Liver (tissue), 9 donors: ENCODE results near the gene ARHGAP10. TPM values are rescaled to one million over a fixed set of nuclear protein-coding genes. Genes with fewer than 3 reads are reported as not detected.

Experiments used
- DNase-seq: peaks from one replicate; pipeline ENCODE4 v3.0.0-alpha.2; 2017; ENCODE audit warnings: low spot score
- H3K27ac ChIP-seq, 2 donors: one replicate each; pipeline ENCODE4 v1.7.0; 2013; ENCODE audit warnings: inconsistent platforms in 2 of 2, low read length in 2 of 2, control low read depth in 1 of 2, low read depth in 1 of 2, mild to moderate bottlenecking in 1 of 2
- H3K27me3 ChIP-seq, 4 donors: one replicate each; pipeline versions ENCODE4 v1.6.1 to v1.7.0; 2013; ENCODE audit warnings: low read length in 3 of 4, inconsistent platforms in 1 of 4, mild to moderate bottlenecking in 1 of 4, moderate library complexity in 1 of 4; ENCODE audit not compliant: control insufficient read depth in 4 of 4, insufficient read depth in 4 of 4
- H3K36me3 ChIP-seq, 4 donors: one replicate each; pipeline versions ENCODE4 v1.6.1 to v1.7.0; 2013; ENCODE audit warnings: low read length in 3 of 4, mild to moderate bottlenecking in 3 of 4, low read depth in 1 of 4, moderate library complexity in 1 of 4; ENCODE audit not compliant: control insufficient read depth in 4 of 4, insufficient read depth in 3 of 4
- H3K4me1 ChIP-seq, 4 donors: one replicate each; pipeline versions ENCODE4 v1.6.1 to v1.7.0; 2013; ENCODE audit warnings: low read length in 3 of 4, mild to moderate bottlenecking in 3 of 4, moderate library complexity in 1 of 4; ENCODE audit not compliant: control insufficient read depth in 4 of 4, insufficient read depth in 4 of 4
- H3K4me3 ChIP-seq, 3 donors: one replicate each; pipeline versions ENCODE4 v1.6.1 to v1.7.0; 2013; ENCODE audit warnings: low read length in 3 of 3, control low read depth in 1 of 3, low read depth in 1 of 3, mild to moderate bottlenecking in 1 of 3
- H3K9ac ChIP-seq, 2 donors: one replicate each; pipeline ENCODE4 v1.7.0; 2013; ENCODE audit warnings: low read length in 2 of 2, mild to moderate bottlenecking in 2 of 2, moderate library complexity in 2 of 2, control low read depth in 1 of 2, low read depth in 1 of 2
- H3K9me3 ChIP-seq, 4 donors: one replicate each; pipeline versions ENCODE4 v1.6.1 to v1.7.0; 2013; ENCODE audit warnings: low read length in 3 of 4; ENCODE audit not compliant: control insufficient read depth in 4 of 4
- ATF3 ChIP-seq: IDR thresholded peaks from 2 replicates; pipeline ENCODE4 v1.6.1; 2016; ENCODE audit warnings: antibody characterized with exemption
- FOXA1 ChIP-seq: IDR thresholded peaks from 2 replicates; pipeline ENCODE4 v1.6.1; 2016; ENCODE audit warnings: antibody characterized with exemption
- FOXA2 ChIP-seq: IDR thresholded peaks from 2 replicates; pipeline ENCODE4 v1.6.1; 2016; ENCODE audit warnings: antibody characterized with exemption
- HNF4G ChIP-seq: IDR thresholded peaks from 2 replicates; pipeline ENCODE4 v1.6.1; 2016; ENCODE audit warnings: antibody characterized with exemption
- JUND ChIP-seq, 2 donors: IDR thresholded peaks; 2 replicates each; pipeline ENCODE4 v1.6.1; 2016; ENCODE audit warnings: antibody characterized with exemption in 2 of 2
- MAX ChIP-seq: IDR thresholded peaks from 2 replicates; pipeline ENCODE4 v1.6.1; 2016; ENCODE audit warnings: antibody characterized with exemption
- NR2F2 ChIP-seq: IDR thresholded peaks from 2 replicates; pipeline ENCODE4 v1.6.1; 2016; ENCODE audit warnings: antibody characterized with exemption
- RAD21 ChIP-seq, 2 donors: IDR thresholded peaks; 2 replicates each; pipeline ENCODE4 v1.6.1; 2016; ENCODE audit warnings: antibody characterized with exemption in 2 of 2, mild to moderate bottlenecking in 2 of 2
- RXRA ChIP-seq, 2 donors: IDR thresholded peaks; 2 replicates each; pipeline ENCODE4 v1.6.1; 2017 to 2018; ENCODE audit warnings: antibody characterized with exemption in 2 of 2, mild to moderate bottlenecking in 1 of 2
- SP1 ChIP-seq: IDR thresholded peaks from 2 replicates; pipeline ENCODE4 v1.6.1; 2018; ENCODE audit warnings: antibody characterized with exemption, mild to moderate bottlenecking
- TAF1 ChIP-seq: conservative IDR thresholded peaks from 2 replicates; pipeline ENCODE4 v1.6.1; 2016; ENCODE audit warnings: antibody characterized with exemption, mild to moderate bottlenecking
- ZBTB33 ChIP-seq: IDR thresholded peaks from 2 replicates; pipeline ENCODE4 v1.6.1; 2016; ENCODE audit warnings: antibody characterized with exemption
- WGBS: extraction: QIAGEN DNeasy Blood & Tissue Kit; methylation state at CpG from one replicate; pipeline ENCODE4 v1.1.7; 2013; 5-methylcytosine and 5-hydroxymethylcytosine counted together
- polyA plus RNA-seq, 2 donors: library from polyadenylated mRNA; stranded (reverse) in 1 of 2; unstranded in 1 of 2; fragments of 200-250 nt in 1 of 2; fragments of >200 nt in 1 of 2; fragmentation: Nextera tagmentation in 1 of 2; extraction: Ambion mirVana in 1 of 2; gene quantifications; one replicate each; pipeline versions ENCODE4 v1.2.1 to v1.2.3, GENCODE V29; 2013 to 2015
- total RNA-seq, 2 donors: library from RNA; depleted of rRNA; stranded (reverse); fragments of >200 nt; gene quantifications; one replicate each; pipeline ENCODE4 v1.2.3, GENCODE V29; 2014
- donor health status: healthy.
- donor health status: healthy.
- donor health status: healthy.
- donor health status: healthy.
- donor health status: healthy.

The ARHGAP10 gene
- total and polyA plus RNA-seq, 4 donors, result 1.5 to 13.0 (median 4.3) TPM

GRCh38 chr4:147825451-147826287 lies 93.8 kb downstream of the ARHGAP10 start:
- Histone ChIP-seq H3K36me3 (no peaks in the 10 kb centered on the region), H3K4me3 (no peak overlapping the region), H3K27ac (no peak overlapping the region), H3K9me3 (no peaks in the 10 kb centered on the region), H3K4me1 (peaks cover 0 to 4% (median 0%) of the 10 kb centered on the region in 4 donors), H3K27me3 (no peaks in the 10 kb centered on the region), H3K9ac (no peak overlapping the region)
- no peak for DNase-seq
- WGBS, result 78% methylated on average over 8 of the region's 8 CpGs
- TF ChIP-seq FOXA1, result no peak
- no peak for TF ChIP-seq RXRA (IDR thresholded peaks at IDR 0.05)
- no peak for TF ChIP-seq SP1
- TF ChIP-seq MAX, result no peak
- TF ChIP-seq ZBTB33, result no peak
- no peak for TF ChIP-seq FOXA2
- TF ChIP-seq HNF4G, result no peak
- no peak for TF ChIP-seq NR2F2
- TF ChIP-seq ATF3, result no peak
- no peak for TF ChIP-seq JUND (IDR thresholded peaks at IDR 0.05)

GRCh38 chr4:147826288-147826646 lies 94.4 kb downstream of the ARHGAP10 start:
- Histone ChIP-seq H3K9ac (no peak overlapping the region), H3K27ac (no peak overlapping the region), H3K4me3 (no peak overlapping the region), H3K27me3 (no peaks in the 10 kb centered on the region), H3K36me3 (no peaks in the 10 kb centered on the region), H3K9me3 (no peaks in the 10 kb centered on the region), H3K4me1 (peaks cover 0 to 4% (median 0%) of the 10 kb centered on the region in 4 donors)
- TF ChIP-seq HNF4G, result no peak
- TF ChIP-seq RAD21 (IDR thresholded peaks at IDR 0.05), result no peak
- TF ChIP-seq TAF1, result no peak
- no peak for DNase-seq
- WGBS, result 79% methylated on average over 5 of the region's 5 CpGs

- no peak overlapping the region for H3K27ac ChIP-seq
- no peak overlapping the region for H3K9ac ChIP-seq
- no peaks in the 10 kb centered on the region for H3K9me3 ChIP-seq
- WGBS, result 73% methylated on average over 3 of the region's 3 CpGs
- no peaks in the 10 kb centered on the region for H3K4me1 ChIP-seq
- no peak for TF ChIP-seq RAD21 (IDR thresholded peaks at IDR 0.05)
- no peaks in the 10 kb centered on the region for H3K36me3 ChIP-seq
- H3K4me3 ChIP-seq, result no peak overlapping the region
- DNase-seq, result no peak
- no peaks in the 10 kb centered on the region for H3K27me3 ChIP-seq
These were observed 96.5 kb downstream of the ARHGAP10 start for GRCh38 chr4:147828331-147828905.
